A673 (cell line): Measurements from ENCODE around the gene ARTN.

Experiments used
- EZH2 ChIP-seq: fragments of 200-600 bp; sonication (generic); IDR thresholded peaks from 2 replicates; pipeline ENCODE4 v1.6.1; 2017; ENCODE audit warnings: borderline replicate concordance, low read depth, mild to moderate bottlenecking, mixed read lengths, antibody characterized with exemption, low read length; ENCODE audit not compliant: poor library complexity, severe bottlenecking
- TF ChIP-seq, protein P1 (sequence below): fragments of 300-800, 200-600 bp; sonication (generic); conservative IDR thresholded peaks from 2 replicates; pipeline ENCODE4 v1.5.1; 2017; ENCODE audit warnings: low read depth, mild to moderate bottlenecking, antibody characterized with exemption, low read length, moderate library complexity, mixed read lengths

GRCh38 chr1:43947061-43947873 lies 13.7 kb downstream of the ARTN start:
- TF ChIP-seq, protein P1, sequence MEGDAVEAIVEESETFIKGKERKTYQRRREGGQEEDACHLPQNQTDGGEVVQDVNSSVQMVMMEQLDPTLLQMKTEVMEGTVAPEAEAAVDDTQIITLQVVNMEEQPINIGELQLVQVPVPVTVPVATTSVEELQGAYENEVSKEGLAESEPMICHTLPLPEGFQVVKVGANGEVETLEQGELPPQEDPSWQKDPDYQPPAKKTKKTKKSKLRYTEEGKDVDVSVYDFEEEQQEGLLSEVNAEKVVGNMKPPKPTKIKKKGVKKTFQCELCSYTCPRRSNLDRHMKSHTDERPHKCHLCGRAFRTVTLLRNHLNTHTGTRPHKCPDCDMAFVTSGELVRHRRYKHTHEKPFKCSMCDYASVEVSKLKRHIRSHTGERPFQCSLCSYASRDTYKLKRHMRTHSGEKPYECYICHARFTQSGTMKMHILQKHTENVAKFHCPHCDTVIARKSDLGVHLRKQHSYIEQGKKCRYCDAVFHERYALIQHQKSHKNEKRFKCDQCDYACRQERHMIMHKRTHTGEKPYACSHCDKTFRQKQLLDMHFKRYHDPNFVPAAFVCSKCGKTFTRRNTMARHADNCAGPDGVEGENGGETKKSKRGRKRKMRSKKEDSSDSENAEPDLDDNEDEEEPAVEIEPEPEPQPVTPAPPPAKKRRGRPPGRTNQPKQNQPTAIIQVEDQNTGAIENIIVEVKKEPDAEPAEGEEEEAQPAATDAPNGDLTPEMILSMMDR = no peak
- TF ChIP-seq EZH2 = no peak
